Heart right ventricle (tissue), 16 donors: ENCODE data around the gene MYLK4. TPM values are rescaled to one million over a fixed set of nuclear protein-coding genes. Genes with fewer than 3 reads are reported as not detected.

Source experiments
- ATAC-seq, 8 donors: fragments of 200-7000 bp; cut with Tn5 transposase; one replicate each; pipeline ENCODE4 v1.9.1; 2020; ENCODE audit warnings: mild to moderate bottlenecking in 8 of 8, moderate library complexity in 8 of 8, moderate number of reproducible peaks in 1 of 8
- DNase-seq, 2 donors: peaks; one replicate each; pipeline ENCODE4 v3.0.0-alpha.2; 2020
- H3K27ac ChIP-seq, 10 donors: fragments of 200-600 bp; sonication (generic) in 2 of 10; one replicate each; pipeline versions ENCODE4 v1.5.0 to v1.8.0; 2020 to 2022; ENCODE audit warnings: mild to moderate bottlenecking in 3 of 10
- H3K27me3 ChIP-seq, 7 donors: fragments of 200-600 bp; one replicate each; pipeline ENCODE4 v1.8.0; 2021 to 2022; ENCODE audit warnings: mild to moderate bottlenecking in 2 of 7
- H3K36me3 ChIP-seq, 9 donors: fragments of 200-600 bp; sonication (generic) in 1 of 9; one replicate each; pipeline versions ENCODE4 v1.5.0 to v1.8.0; 2020 to 2022; ENCODE audit warnings: mild to moderate bottlenecking in 2 of 9
- H3K4me1 ChIP-seq, 9 donors: fragments of 200-600 bp; sonication (generic) in 1 of 9; one replicate each; pipeline versions ENCODE4 v1.5.0 to v1.8.0; 2020 to 2022; ENCODE audit warnings: mild to moderate bottlenecking in 4 of 9
- H3K4me3 ChIP-seq, 10 donors: fragments of 200-600 bp; sonication (generic) in 2 of 10; one replicate each; pipeline versions ENCODE4 v1.5.0 to v1.8.0; 2020 to 2022; ENCODE audit warnings: mild to moderate bottlenecking in 7 of 10, moderate library complexity in 2 of 10
- H3K9me3 ChIP-seq, 11 donors: fragments of 200-600 bp in 10 of 11; sonication (generic) in 2 of 11; one replicate each; pipeline versions ENCODE4 v1.5.0 to v1.8.0; 2013 to 2022; ENCODE audit warnings: mild to moderate bottlenecking in 2 of 11, control low read depth in 1 of 11, moderate library complexity in 1 of 11
- WGBS, 2 donors: extraction: QIAGEN DNeasy Blood & Tissue Kit; methylation state at CpG; one replicate each; pipeline ENCODE4 v1.1.7; 2013; ENCODE audit warnings: inconsistent platforms in 1 of 2; 5-methylcytosine and 5-hydroxymethylcytosine counted together
- intact Hi-C, 10 donors: fragments of 100-400 bp; cut with DNase I; formaldehyde crosslinking; loops; one replicate each; pipeline versions ENCODE4 v1.11.1 to v1.14.2; 2022
- polyA plus RNA-seq, 2 donors: library from polyadenylated mRNA; stranded (reverse); fragments of 200-250 nt; gene quantifications; one replicate each; pipeline ENCODE4 v1.2.3, GENCODE V29; 2013
- total RNA-seq, 10 donors: library from RNA; stranded (reverse); fragmentation: NEBNext Ultra II Directional in 3 of 10; extraction: Animal tissue kit (Norgen Biotek cat#: 25700) in 3 of 10; gene quantifications; one replicate each; pipeline versions ENCODE4 v1.2.1 to v1.2.4, GENCODE V29; 2021 to 2023
- TF ChIP-seq, protein P1 (sequence below), 9 donors: fragments of 200-600 bp; sonication (generic) in 2 of 9; IDR thresholded peaks; one replicate each; pipeline versions ENCODE4 v1.5.0 to v1.8.0; 2021 to 2022; ENCODE audit warnings: antibody characterized with exemption in 9 of 9, mild to moderate bottlenecking in 5 of 9, moderate library complexity in 1 of 9
- donor health status: Arrhythmogenic right ventricular cardiomyopathy.
- donor health status: ischemic (EF 13 %, LVEDD 7.1; RV severe dilation, severe dysfunction).
- donor health status: healthy with polysubstance abuse.
- donor health status: DM: no; HTN: yes; CAD: no.
- donor health status: DM: no; HTN: no; CAD: no.
- donor health status: ischemic (EF 25% LVEDD 6.9; RV normal size, moderate dysfunction).
- donor health status: ischemic (EF 25% LVEDD 5.7; RV mildly dilated, moderate dysfunction).
- donor health status: healthy.
- donor health status: DM: yes; HTN: yes; CAD: no.
- donor health status: Ischemic cardiomyopathy.
- donor health status: ischemic (EF 35%, LVEDD 5.7; RV mildly dilated, moderate dysfunction).
- donor health status: nonischemic (EF 11% LVEDD 7.7; RV severe dilation, severe dysfunction).
- donor health status: DM: yes; HTN: yes; CAD: no.
- donor health status: PGD.
- donor health status: ischemic (EF 29% LVEDD 5.4; RV normal size, mild dysfunction).
- donor health status: nonischemic (EF 23%, LVEDD 6.1; RV moderate dilation, normal function).

MYLK4 gene
- total and polyA plus RNA-seq, 12 donors: 0.13 to 2.5 (median 0.92) TPM

DNA sequence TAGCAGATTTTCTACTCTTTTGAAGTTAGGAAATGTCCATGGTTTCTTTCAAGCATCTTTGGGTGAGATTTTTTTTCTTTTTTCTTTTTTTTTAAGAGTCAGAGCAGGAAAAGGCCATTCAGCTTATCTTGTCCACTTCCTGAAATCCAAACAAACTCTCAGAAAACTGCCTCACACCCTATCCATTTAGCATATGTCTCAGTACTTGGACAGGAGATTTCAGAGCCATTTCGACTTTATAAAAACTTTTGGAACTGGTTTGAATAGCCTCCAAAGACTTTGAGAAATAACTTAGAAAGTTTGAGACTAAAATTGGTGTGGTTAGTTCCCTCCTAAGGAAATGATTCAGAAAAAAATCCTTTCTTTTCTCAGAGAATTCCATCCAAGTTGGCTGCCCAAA is 125.1 kb downstream of the MYLK4 start:
- peak in 3 of 8 donors; percentile 10 to 19 (median 12) for ATAC-seq
- intact Hi-C loops: no loop called here
- Histone ChIP-seq H3K27ac (peak overlapping the region in 9 of 10 donors; percentile 4 to 87 (median 66)), H3K4me1 (peaks cover 0 to 36% (median 16%) of the 10 kb centered on the region in 9 donors), H3K36me3 (no peaks in the 10 kb centered on the region), H3K4me3 (no peak overlapping the region), H3K9me3 (no peaks in the 10 kb centered on the region), H3K27me3 (no peaks in the 10 kb centered on the region)
- WGBS, 2 donors: 33 to 48% methylated on average over 1 of the region's 1 CpG
- no peak for DNase-seq
- TF ChIP-seq, protein P1, sequence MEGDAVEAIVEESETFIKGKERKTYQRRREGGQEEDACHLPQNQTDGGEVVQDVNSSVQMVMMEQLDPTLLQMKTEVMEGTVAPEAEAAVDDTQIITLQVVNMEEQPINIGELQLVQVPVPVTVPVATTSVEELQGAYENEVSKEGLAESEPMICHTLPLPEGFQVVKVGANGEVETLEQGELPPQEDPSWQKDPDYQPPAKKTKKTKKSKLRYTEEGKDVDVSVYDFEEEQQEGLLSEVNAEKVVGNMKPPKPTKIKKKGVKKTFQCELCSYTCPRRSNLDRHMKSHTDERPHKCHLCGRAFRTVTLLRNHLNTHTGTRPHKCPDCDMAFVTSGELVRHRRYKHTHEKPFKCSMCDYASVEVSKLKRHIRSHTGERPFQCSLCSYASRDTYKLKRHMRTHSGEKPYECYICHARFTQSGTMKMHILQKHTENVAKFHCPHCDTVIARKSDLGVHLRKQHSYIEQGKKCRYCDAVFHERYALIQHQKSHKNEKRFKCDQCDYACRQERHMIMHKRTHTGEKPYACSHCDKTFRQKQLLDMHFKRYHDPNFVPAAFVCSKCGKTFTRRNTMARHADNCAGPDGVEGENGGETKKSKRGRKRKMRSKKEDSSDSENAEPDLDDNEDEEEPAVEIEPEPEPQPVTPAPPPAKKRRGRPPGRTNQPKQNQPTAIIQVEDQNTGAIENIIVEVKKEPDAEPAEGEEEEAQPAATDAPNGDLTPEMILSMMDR (IDR thresholded peaks at IDR 0.05): no peak

DNA sequence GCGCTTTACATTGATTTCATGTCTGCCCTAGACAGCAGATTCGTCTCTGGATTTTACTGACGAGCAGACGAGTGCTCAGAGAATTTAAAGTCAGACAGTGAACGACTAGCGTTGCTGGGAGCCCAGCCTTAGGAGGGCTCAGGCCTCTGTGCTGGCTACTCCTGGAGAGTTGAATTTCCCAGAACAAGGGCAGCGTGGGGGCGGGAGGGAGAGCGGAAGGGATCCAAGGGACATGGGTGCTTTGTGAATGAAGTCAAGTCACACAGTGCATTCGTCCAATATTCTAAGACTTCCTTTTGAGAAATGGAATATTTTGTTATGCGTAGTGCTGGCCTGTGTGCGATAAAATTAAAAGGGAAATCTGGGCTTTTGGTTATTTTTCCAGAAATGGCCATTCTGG is 126.5 kb downstream of the MYLK4 start:
- Histone ChIP-seq H3K4me3 (no peak overlapping the region), H3K4me1 (peaks cover 0 to 36% (median 16%) of the 10 kb centered on the region in 9 donors), H3K9me3 (no peaks in the 10 kb centered on the region), H3K27me3 (no peaks in the 10 kb centered on the region), H3K36me3 (no peaks in the 10 kb centered on the region), H3K27ac (peak overlapping the region in 6 of 10 donors; percentile 45 to 87 (median 78))
- WGBS, 2 donors: 74 to 77% methylated on average over 12 of the region's 12 CpGs
- TF ChIP-seq, protein P1 (IDR thresholded peaks at IDR 0.05): no peak
- ATAC-seq (peak; percentile 56 to 89 (median 68)), DNase-seq (peak in 1 of 2 donors; percentile 64)
- intact Hi-C loops: loop anchor here in 1 of 10 donors (5.0 kb wide), 1 partner anchor 47 kb away; no protein-coding TSS in a partner anchor

DNA sequence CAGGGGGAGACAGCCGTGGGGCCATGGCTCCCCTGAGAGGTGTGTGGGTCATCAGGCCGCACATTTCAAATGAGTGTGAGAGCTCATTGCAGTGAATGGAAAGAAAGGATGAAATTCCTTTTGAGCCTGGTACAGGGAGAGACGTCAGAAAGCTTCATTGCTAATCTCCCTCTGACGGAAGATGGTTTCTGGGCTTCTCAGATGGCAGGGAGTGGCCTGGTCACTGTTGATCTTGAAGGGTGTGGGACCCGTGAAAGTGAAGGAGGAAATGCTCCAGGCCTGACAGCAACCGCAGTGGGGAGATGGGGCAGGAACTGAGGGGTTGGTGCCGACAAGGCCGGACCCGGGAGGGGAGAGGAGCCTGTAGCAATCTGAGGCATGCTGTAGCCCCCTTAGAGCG is 127.4 kb downstream of the MYLK4 start:
- no peak overlapping the region for H3K4me3 ChIP-seq
- WGBS, 2 donors: 74% methylated on average over 10 of the region's 10 CpGs
- ATAC-seq: peak in 4 of 8 donors; percentile 33 to 61 (median 35)
- no peaks in the 10 kb centered on the region for H3K36me3 ChIP-seq
- H3K4me1 ChIP-seq: peaks cover 0 to 36% (median 16%) of the 10 kb centered on the region in 9 donors
- intact Hi-C loops: loop anchor here in 1 of 10 donors (5.0 kb wide), 1 partner anchor 46 kb away; no protein-coding TSS in a partner anchor
- no peak for DNase-seq
- H3K27me3 ChIP-seq: no peaks in the 10 kb centered on the region
- TF ChIP-seq, protein P1 (IDR thresholded peaks at IDR 0.05): no peak
- H3K27ac ChIP-seq: peak overlapping the region in 6 of 10 donors; percentile 45 to 87 (median 78)
- no peaks in the 10 kb centered on the region for H3K9me3 ChIP-seq

DNA sequence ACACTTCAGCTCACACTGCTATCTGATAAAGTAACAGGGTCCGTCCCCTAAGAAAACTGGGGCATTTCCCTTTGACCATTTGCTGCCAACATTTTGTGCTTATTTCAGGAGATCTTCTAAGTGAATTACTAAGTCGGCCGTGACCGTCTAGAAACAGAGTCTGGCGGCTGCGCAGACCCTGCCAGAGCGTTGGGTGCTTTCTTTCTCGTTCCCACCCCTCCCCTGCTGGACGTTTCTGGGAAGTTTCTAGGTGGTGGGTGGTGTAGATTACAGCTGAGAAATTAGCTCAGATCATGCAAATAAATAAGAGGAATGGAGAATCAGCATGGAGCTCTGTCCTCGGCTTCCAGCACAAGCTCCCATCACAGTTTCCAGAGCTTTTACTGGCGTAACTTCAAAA is 128.1 kb downstream of the MYLK4 start:
- peak in 1 of 2 donors; percentile 62 for DNase-seq

More for the DNA sequence above, 128.1 kb downstream of the MYLK4 start:
- Histone ChIP-seq H3K4me3 (no peak overlapping the region), H3K4me1 (peaks cover 0 to 36% (median 16%) of the 10 kb centered on the region in 9 donors), H3K27ac (peak overlapping the region in 6 of 10 donors; percentile 45 to 87 (median 78)), H3K27me3 (no peaks in the 10 kb centered on the region), H3K9me3 (no peaks in the 10 kb centered on the region), H3K36me3 (no peaks in the 10 kb centered on the region)
- 72 to 74% methylated on average over 11 of the region's 11 CpGs for WGBS, 2 donors
- ATAC-seq: peak in 6 of 8 donors; percentile 47 to 68 (median 64)
- TF ChIP-seq, protein P1 (IDR thresholded peaks at IDR 0.05): peak in 1 of 9 donors; percentile 6
- intact Hi-C loops: loop anchor here in 1 of 10 donors (5.0 kb wide), 1 partner anchor 45 kb away; no protein-coding TSS in a partner anchor
